Measurements from ENCODE around the gene EBLN2.
"Not testable (repeated sequence)": the region's sequence is repeated elsewhere in the genome, so short reads cannot be mapped to it uniquely, and the experiment has no call there.

The EBLN2 gene

DNA sequence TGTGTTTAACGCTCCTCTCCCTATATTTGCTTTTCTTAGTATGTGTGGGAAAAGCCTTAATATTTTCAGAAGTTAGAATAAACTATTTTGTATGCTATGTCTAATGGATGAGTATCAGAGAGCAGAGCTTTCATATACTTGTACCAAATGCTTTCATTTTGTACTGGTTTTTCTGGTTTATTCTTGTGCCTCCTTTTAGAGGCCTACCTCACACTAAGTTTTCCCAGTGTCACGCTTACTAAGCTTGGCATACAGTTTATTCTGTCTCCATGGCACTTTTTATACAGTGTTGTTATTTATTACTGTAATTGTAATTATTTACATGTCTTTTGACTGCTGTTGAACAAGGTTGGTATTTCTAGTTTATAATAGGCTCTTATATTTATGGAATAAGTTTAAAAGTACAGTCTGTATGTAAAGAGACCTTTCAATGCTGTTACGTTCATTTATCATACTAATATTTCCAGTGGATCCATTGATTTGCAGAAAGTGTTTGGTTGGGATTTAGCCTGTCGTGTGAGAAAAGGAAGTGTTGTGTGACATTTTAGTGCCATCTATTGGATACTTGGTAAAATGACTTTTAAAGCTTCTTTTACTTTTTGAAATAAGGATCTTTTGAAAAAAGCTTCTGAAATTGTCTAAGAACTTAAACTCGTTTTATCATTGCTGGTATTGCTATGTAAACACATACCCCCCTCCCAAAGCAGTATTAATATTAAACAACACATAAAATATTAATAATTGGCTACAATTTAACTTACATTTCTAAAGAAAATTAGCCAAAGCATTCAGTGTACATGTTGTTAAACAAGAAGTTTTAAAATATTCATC is 5.2 kb upstream of the EBLN2 start:
- DNase-seq (ENCODE audit: low spot score): peak; percentile 36
- in situ Hi-C loops (cut with MboI; ENCODE audit: low sequenced_read_pairs, unreplicated experiment): loop anchor here (10.0 kb wide), 1 partner anchor 111 kb away; no protein-coding TSS in a partner anchor

GRCh38 chr3:73056845-73057150 is 4.7 kb upstream of the EBLN2 start:
- no peak for DNase-seq (ENCODE audit: low spot score)
- TF ChIP-seq, protein P1, sequence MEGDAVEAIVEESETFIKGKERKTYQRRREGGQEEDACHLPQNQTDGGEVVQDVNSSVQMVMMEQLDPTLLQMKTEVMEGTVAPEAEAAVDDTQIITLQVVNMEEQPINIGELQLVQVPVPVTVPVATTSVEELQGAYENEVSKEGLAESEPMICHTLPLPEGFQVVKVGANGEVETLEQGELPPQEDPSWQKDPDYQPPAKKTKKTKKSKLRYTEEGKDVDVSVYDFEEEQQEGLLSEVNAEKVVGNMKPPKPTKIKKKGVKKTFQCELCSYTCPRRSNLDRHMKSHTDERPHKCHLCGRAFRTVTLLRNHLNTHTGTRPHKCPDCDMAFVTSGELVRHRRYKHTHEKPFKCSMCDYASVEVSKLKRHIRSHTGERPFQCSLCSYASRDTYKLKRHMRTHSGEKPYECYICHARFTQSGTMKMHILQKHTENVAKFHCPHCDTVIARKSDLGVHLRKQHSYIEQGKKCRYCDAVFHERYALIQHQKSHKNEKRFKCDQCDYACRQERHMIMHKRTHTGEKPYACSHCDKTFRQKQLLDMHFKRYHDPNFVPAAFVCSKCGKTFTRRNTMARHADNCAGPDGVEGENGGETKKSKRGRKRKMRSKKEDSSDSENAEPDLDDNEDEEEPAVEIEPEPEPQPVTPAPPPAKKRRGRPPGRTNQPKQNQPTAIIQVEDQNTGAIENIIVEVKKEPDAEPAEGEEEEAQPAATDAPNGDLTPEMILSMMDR (IDR thresholded peaks at IDR 0.05; ENCODE audit: borderline replicate concordance, control extremely low read depth, extremely low read depth, insufficient read depth, missing control alignments): no peak
- in situ Hi-C loops (cut with MboI; ENCODE audit: low sequenced_read_pairs, unreplicated experiment): loop anchor here (10.0 kb wide), 1 partner anchor 112 kb away; no protein-coding TSS in a partner anchor

More for the DNA sequence above, 5.2 kb upstream of the EBLN2 start:
- TF ChIP-seq, protein P1 (IDR thresholded peaks at IDR 0.05; ENCODE audit: borderline replicate concordance, control extremely low read depth, extremely low read depth, insufficient read depth, missing control alignments): peak; percentile 27

- DNase-seq (ENCODE audit: low spot score): no peak
- in situ Hi-C loops (cut with MboI; ENCODE audit: low sequenced_read_pairs, unreplicated experiment): no loop called here
- TF ChIP-seq, protein P1 (IDR thresholded peaks at IDR 0.05; ENCODE audit: borderline replicate concordance, control extremely low read depth, extremely low read depth, insufficient read depth, missing control alignments): no peak
Measured at GRCh38 chr3:73060302-73060723, 1.1 kb upstream of the EBLN2 start.

DNA sequence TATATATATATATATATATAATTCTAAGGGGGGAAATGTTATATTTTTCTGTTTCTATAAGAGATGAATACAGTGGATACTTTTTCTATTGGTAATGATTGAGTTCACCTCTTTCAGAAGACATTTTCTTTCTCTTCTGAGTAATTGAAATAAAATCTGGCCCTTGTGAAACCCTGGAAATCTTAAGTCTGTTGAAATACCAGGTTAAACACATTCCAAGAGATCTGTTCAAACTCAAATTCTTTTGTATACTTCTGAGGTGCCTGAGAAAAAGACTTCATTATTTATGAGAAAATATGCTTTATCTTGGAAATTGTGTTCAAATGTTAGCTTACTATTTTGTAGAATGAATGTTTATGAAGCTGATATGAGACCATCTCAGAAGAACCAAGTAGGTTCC is 4.8 kb downstream of the EBLN2 start:
- DNase-seq (ENCODE audit: low spot score); in situ Hi-C loops (cut with MboI; ENCODE audit: low sequenced_read_pairs, unreplicated experiment): not testable (repeated sequence)

- TF ChIP-seq, protein P1 (IDR thresholded peaks at IDR 0.05; ENCODE audit: borderline replicate concordance, control extremely low read depth, extremely low read depth, insufficient read depth, missing control alignments): no peak
- in situ Hi-C loops (cut with MboI; ENCODE audit: low sequenced_read_pairs, unreplicated experiment): no loop called here
- no peak for DNase-seq (ENCODE audit: low spot score)
Measured at GRCh38 chr3:73068419-73068818, 7.0 kb downstream of the EBLN2 start.

DNA sequence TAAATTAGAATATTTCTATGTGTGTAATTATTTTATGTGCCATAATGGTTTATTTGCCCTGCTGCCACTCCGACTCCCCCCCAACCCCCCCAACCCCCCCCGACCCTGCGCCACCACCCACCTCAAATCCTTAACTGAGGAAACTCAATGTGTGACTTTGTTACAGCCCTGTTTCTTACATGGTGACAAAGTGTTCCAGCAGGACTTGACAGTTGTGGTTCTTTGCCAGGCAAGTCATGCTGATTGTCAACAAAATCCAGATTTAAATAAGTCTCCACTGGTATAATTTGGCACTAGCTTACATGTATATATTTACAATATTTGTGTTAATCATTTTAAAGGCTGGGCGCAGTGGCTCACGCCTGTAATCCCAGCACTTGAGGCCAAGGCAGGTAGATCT is 7.7 kb downstream of the EBLN2 start:
- DNase-seq (ENCODE audit: low spot score): no peak
- in situ Hi-C loops (cut with MboI; ENCODE audit: low sequenced_read_pairs, unreplicated experiment): no loop called here
- TF ChIP-seq, protein P1 (IDR thresholded peaks at IDR 0.05; ENCODE audit: borderline replicate concordance, control extremely low read depth, extremely low read depth, insufficient read depth, missing control alignments): no peak

DNA sequence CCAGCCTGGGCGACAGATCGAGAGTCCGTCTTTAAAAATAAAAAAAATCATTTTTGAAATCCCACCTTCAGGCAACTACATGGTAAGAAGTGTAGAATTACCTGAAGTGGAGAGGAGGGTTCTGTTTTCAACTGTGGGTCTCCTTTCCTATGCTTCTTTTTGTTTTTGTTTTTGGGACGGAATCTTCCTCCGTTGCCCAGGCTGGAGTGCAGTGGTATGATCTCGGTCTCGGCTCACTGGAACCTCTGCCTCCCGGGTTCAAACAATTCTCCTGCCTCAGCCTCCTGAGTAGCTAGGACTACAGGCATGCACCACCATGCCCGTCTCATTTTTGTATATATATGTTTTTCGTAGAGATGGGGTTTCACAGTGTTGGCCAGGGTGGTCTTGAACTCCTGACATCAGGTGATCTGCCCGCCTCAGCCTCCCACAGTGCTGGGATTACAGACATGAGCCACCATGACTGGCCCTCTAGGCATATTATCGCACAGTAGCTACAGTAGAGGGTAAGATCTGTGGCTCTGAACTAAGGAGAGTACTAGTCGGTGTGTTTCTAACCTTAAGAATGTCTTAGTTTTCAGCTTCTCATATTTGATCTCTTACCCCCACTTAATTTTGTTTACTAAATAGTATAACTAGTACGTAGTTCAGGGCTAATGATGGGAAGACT is 8.5 kb downstream of the EBLN2 start:
- TF ChIP-seq, protein P1 (IDR thresholded peaks at IDR 0.05; ENCODE audit: borderline replicate concordance, control extremely low read depth, extremely low read depth, insufficient read depth, missing control alignments): no peak
- in situ Hi-C loops (cut with MboI; ENCODE audit: low sequenced_read_pairs, unreplicated experiment): no loop called here
- no peak for DNase-seq (ENCODE audit: low spot score)

Data from GM13976 (cell line).